Keratinocyte (primary cell): ENCODE results near the gene NDUFB8.

Experiments
- CTCF ChIP-seq, 3 experiments: IDR thresholded peaks in 1 of 3; conservative IDR thresholded peaks in 1 of 3; optimal IDR thresholded peaks in 1 of 3; 2 replicates in 2 of 3; 3 replicates in 1 of 3; pipeline versions ENCODE3 to v1.5.1; 2011; ENCODE audit warnings: low read length in 3 of 3, mild to moderate bottlenecking in 3 of 3, moderate library complexity in 2 of 3, control low read depth in 1 of 3, inconsistent platforms in 1 of 3; ENCODE audit not compliant: insufficient read depth in 2 of 3; ENCODE audit errors: extremely low read depth in 1 of 3
- EZH2 ChIP-seq: IDR thresholded peaks from one replicate; pipeline ENCODE4 v1.6.1; 2012; ENCODE audit warnings: inconsistent platforms, mild to moderate bottlenecking, low read length, moderate library complexity

GRCh38 chr10:100522107-100522801, 7.4 kb downstream of the NDUFB8 start:
- no peak for TF ChIP-seq CTCF (optimal IDR thresholded peaks at IDR 0.05 in 1 of 3, IDR thresholded peaks at IDR 0.05 in 1 of 3, conservative IDR thresholded peaks at IDR 0.05 in 1 of 3; ENCODE audit: extremely low read depth in 1 of 3, insufficient read depth in 2 of 3, low read length in 3 of 3)
- TF ChIP-seq EZH2: no peak
